ENCODE measurements around the gene SHISA5. TPM values are rescaled to one million over a fixed set of nuclear protein-coding genes. Genes with fewer than 3 reads are reported as not detected.

The SHISA5 gene
- total RNA-seq, 1 experiment from 2014 or later, result 137 TPM

DNA sequence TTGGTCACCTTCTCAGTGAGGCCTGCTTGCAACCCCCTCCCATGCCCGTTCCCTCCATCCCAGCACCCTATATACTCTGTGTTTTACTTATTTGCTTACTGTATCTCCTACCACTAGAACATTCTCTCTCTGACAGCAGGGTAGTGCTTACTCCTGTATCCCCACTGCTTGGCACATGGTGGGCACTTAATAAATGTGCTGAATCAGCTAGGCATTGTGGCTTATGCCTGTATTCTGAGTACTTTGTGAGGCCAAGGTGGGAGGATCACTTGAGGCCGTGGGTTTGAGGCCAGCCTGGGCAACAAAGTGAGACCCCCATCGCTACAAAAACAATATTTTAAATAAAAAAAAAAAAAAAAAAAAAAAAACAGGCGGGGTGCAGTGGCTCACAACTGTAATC lies 7.6 kb upstream of the SHISA5 start (continued):
- TF ChIP-seq, protein P1, sequence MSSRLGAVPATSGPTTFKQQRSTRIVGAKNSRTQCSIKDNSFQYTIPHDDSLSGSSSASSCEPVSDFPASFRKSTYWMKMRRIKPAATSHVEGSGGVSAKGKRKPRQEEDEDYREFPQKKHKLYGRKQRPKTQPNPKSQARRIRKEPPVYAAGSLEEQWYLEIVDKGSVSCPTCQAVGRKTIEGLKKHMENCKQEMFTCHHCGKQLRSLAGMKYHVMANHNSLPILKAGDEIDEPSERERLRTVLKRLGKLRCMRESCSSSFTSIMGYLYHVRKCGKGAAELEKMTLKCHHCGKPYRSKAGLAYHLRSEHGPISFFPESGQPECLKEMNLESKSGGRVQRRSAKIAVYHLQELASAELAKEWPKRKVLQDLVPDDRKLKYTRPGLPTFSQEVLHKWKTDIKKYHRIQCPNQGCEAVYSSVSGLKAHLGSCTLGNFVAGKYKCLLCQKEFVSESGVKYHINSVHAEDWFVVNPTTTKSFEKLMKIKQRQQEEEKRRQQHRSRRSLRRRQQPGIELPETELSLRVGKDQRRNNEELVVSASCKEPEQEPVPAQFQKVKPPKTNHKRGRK (CRISPR knock-in tag; IDR thresholded peaks at IDR 0.05; ENCODE audit: borderline replicate concordance), result no peak
- TF ChIP-seq, protein P2, sequence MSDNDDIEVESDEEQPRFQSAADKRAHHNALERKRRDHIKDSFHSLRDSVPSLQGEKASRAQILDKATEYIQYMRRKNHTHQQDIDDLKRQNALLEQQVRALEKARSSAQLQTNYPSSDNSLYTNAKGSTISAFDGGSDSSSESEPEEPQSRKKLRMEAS (CRISPR knock-in tag; IDR thresholded peaks at IDR 0.05), result no peak
- TF ChIP-seq CBFB (CRISPR knock-in tag; IDR thresholded peaks at IDR 0.05; ENCODE audit: low read depth) (no peak), ZNF232 (CRISPR knock-in tag; IDR thresholded peaks at IDR 0.05) (no peak), ZNF219 (CRISPR knock-in tag; IDR thresholded peaks at IDR 0.05; ENCODE audit: borderline replicate concordance) (no peak)

DNA sequence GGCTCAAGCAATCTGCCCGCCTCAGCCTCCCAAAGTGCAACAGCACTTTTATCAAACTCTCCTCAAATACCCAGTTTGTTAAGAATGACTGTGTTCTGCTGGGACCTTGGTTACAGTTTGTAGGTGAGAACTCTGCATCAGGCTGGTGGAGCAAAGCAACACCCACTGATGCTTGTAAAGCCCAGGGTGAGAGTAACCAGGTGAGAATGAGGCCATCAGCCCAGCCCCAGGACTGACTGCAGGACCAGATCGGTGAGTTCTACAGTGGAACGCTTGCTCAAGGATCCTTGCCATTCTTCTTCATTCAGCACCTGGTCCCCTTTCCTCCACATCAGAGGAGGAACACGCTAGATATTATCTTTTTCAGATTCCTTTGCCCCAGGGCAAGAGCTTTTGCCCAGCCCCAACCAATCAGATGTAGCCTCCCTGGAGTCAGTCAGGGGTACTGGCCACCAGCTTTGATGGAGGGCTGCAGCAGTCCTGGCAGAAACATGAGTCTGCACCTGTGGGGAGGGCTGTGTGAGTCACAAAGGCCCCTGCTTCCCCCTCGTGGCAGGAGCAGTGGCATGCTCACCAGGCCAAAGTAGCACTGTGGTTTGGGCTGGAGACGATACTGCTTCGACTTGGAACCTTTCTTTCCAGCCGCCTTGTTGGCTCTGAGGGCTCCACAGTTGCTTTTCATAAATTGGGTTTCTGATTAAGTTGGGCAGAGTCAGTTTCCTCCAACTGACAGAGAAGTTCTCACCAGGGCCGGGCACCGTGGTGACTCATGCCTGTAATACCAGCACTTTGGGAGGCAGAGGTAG lies 3.5 kb upstream of the SHISA5 start:
- CTCF ChIA-PET, result interaction anchor here (0.6 to 9.1 kb wide), 21 partner anchors 12 to 317 kb away, joined by 3 to 168 read pairs (median 5); partner anchors contain the start of genes ATRIP, CCDC51, PFKFB4 and SLC26A6
- Mint-ChIP-seq H3K27me3 (ENCODE audit: low read depth) (no peaks in the 10 kb centered on the region; the same call in none of the 2 replicates), H3K27ac (peak overlapping the region; percentile 90), H3K9me3 (no peaks in the 10 kb centered on the region), H3K4me3 (no peak overlapping the region), H3K36me3 (no peaks in the 10 kb centered on the region), H3K4me1 (peaks cover 36% of the 10 kb centered on the region)
- DNase-seq (ENCODE audit: low spot score) (peak; percentile 84), ATAC-seq (peak; percentile 85)
- POLR2A ChIA-PET, result interaction anchor here (0.7 to 1.6 kb wide), 3 partner anchors 34 to 329 kb away, joined by 3 to 8 read pairs (median 4); partner anchors contain the start of gene ATRIP
- TF ChIP-seq RELA (CRISPR knock-in tag; IDR thresholded peaks at IDR 0.05; ENCODE audit: borderline replicate concordance) (no peak), NR2C2 (CRISPR knock-in tag; IDR thresholded peaks at IDR 0.05) (no peak), ZNF317 (CRISPR knock-in tag; IDR thresholded peaks at IDR 0.05; ENCODE audit: borderline replicate concordance, low read depth) (no peak), JUN (CRISPR knock-in tag; IDR thresholded peaks at IDR 0.05) (no peak), EMX1 (CRISPR knock-in tag; IDR thresholded peaks at IDR 0.05) (no peak), GABPB1 (CRISPR knock-in tag; IDR thresholded peaks at IDR 0.05) (peak; percentile 33; the same call in 1 of the 2 replicates), SMAD4 (CRISPR knock-in tag; IDR thresholded peaks at IDR 0.05) (no peak), KAT7 (CRISPR knock-in tag; IDR thresholded peaks at IDR 0.05; ENCODE audit: borderline replicate concordance) (no peak), FOXP1 (CRISPR knock-in tag; IDR thresholded peaks at IDR 0.05; ENCODE audit: borderline replicate concordance) (no peak), SP1 (CRISPR knock-in tag; conservative IDR thresholded peaks at IDR 0.05) (peak; percentile 48; the same call in 1 of the 2 replicates)
- TF ChIP-seq, protein P3, sequence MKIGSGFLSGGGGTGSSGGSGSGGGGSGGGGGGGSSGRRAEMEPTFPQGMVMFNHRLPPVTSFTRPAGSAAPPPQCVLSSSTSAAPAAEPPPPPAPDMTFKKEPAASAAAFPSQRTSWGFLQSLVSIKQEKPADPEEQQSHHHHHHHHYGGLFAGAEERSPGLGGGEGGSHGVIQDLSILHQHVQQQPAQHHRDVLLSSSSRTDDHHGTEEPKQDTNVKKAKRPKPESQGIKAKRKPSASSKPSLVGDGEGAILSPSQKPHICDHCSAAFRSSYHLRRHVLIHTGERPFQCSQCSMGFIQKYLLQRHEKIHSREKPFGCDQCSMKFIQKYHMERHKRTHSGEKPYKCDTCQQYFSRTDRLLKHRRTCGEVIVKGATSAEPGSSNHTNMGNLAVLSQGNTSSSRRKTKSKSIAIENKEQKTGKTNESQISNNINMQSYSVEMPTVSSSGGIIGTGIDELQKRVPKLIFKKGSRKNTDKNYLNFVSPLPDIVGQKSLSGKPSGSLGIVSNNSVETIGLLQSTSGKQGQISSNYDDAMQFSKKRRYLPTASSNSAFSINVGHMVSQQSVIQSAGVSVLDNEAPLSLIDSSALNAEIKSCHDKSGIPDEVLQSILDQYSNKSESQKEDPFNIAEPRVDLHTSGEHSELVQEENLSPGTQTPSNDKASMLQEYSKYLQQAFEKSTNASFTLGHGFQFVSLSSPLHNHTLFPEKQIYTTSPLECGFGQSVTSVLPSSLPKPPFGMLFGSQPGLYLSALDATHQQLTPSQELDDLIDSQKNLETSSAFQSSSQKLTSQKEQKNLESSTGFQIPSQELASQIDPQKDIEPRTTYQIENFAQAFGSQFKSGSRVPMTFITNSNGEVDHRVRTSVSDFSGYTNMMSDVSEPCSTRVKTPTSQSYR (CRISPR knock-in tag; IDR thresholded peaks at IDR 0.05), result no peak
- TF ChIP-seq, protein P4, sequence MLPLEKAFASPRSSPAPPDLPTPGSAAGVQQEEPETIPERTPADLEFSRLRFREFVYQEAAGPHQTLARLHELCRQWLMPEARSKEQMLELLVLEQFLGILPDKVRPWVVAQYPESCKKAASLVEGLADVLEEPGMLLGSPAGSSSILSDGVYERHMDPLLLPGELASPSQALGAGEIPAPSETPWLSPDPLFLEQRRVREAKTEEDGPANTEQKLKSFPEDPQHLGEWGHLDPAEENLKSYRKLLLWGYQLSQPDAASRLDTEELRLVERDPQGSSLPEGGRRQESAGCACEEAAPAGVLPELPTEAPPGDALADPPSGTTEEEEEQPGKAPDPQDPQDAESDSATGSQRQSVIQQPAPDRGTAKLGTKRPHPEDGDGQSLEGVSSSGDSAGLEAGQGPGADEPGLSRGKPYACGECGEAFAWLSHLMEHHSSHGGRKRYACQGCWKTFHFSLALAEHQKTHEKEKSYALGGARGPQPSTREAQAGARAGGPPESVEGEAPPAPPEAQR (CRISPR knock-in tag; IDR thresholded peaks at IDR 0.05), result no peak
- TF ChIP-seq, protein P5, sequence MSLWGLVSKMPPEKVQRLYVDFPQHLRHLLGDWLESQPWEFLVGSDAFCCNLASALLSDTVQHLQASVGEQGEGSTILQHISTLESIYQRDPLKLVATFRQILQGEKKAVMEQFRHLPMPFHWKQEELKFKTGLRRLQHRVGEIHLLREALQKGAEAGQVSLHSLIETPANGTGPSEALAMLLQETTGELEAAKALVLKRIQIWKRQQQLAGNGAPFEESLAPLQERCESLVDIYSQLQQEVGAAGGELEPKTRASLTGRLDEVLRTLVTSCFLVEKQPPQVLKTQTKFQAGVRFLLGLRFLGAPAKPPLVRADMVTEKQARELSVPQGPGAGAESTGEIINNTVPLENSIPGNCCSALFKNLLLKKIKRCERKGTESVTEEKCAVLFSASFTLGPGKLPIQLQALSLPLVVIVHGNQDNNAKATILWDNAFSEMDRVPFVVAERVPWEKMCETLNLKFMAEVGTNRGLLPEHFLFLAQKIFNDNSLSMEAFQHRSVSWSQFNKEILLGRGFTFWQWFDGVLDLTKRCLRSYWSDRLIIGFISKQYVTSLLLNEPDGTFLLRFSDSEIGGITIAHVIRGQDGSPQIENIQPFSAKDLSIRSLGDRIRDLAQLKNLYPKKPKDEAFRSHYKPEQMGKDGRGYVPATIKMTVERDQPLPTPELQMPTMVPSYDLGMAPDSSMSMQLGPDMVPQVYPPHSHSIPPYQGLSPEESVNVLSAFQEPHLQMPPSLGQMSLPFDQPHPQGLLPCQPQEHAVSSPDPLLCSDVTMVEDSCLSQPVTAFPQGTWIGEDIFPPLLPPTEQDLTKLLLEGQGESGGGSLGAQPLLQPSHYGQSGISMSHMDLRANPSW (CRISPR knock-in tag; conservative IDR thresholded peaks at IDR 0.05; ENCODE audit: low read depth), result no peak
- TF ChIP-seq, protein P1 (CRISPR knock-in tag; IDR thresholded peaks at IDR 0.05; ENCODE audit: borderline replicate concordance), result no peak
- TF ChIP-seq, protein P6, sequence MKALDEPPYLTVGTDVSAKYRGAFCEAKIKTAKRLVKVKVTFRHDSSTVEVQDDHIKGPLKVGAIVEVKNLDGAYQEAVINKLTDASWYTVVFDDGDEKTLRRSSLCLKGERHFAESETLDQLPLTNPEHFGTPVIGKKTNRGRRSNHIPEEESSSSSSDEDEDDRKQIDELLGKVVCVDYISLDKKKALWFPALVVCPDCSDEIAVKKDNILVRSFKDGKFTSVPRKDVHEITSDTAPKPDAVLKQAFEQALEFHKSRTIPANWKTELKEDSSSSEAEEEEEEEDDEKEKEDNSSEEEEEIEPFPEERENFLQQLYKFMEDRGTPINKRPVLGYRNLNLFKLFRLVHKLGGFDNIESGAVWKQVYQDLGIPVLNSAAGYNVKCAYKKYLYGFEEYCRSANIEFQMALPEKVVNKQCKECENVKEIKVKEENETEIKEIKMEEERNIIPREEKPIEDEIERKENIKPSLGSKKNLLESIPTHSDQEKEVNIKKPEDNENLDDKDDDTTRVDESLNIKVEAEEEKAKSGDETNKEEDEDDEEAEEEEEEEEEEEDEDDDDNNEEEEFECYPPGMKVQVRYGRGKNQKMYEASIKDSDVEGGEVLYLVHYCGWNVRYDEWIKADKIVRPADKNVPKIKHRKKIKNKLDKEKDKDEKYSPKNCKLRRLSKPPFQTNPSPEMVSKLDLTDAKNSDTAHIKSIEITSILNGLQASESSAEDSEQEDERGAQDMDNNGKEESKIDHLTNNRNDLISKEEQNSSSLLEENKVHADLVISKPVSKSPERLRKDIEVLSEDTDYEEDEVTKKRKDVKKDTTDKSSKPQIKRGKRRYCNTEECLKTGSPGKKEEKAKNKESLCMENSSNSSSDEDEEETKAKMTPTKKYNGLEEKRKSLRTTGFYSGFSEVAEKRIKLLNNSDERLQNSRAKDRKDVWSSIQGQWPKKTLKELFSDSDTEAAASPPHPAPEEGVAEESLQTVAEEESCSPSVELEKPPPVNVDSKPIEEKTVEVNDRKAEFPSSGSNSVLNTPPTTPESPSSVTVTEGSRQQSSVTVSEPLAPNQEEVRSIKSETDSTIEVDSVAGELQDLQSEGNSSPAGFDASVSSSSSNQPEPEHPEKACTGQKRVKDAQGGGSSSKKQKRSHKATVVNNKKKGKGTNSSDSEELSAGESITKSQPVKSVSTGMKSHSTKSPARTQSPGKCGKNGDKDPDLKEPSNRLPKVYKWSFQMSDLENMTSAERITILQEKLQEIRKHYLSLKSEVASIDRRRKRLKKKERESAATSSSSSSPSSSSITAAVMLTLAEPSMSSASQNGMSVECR (CRISPR knock-in tag; IDR thresholded peaks at IDR 0.05; ENCODE audit: borderline replicate concordance), result peak; percentile 65; the same call in 1 of the 2 replicates
